Smooth muscle cell (in vitro differentiated cells): Measurements from ENCODE around the gene BHLHE40. TPM values are rescaled to one million over a fixed set of nuclear protein-coding genes. Genes with fewer than 3 reads are reported as not detected.

Source experiments
- DNase-seq: peaks from one replicate; lab custom pipeline; 2025; ENCODE audit not compliant: unreplicated experiment; lab: John Stamatoyannopoulos, UW
- H2AFZ ChIP-seq: fragments of 200-600 bp; sonication (generic); 2 replicates; pipeline ENCODE4 v1.6.0; 2016; ENCODE audit warnings: antibody characterized with exemption, low read depth, mild to moderate bottlenecking
- H3F3A ChIP-seq: fragments of 200-600 bp; sonication (generic); 2 replicates; pipeline ENCODE4 v1.6.0; 2017; ENCODE audit warnings: antibody characterized with exemption, low read depth
- H3K27ac ChIP-seq: fragments of 200-600 bp; sonication (generic); 2 replicates; pipeline ENCODE4 v1.5.1; 2016; ENCODE audit warnings: low read depth, mild to moderate bottlenecking
- H3K27me3 ChIP-seq: fragments of 200-600 bp; sonication (generic); 2 replicates; pipeline ENCODE4 v1.6.1; 2016; ENCODE audit warnings: low read depth, mild to moderate bottlenecking
- H3K36me3 ChIP-seq: fragments of 200-600 bp; sonication (generic); 2 replicates; pipeline ENCODE4 v1.5.1; 2016; ENCODE audit warnings: low read depth
- H3K4me1 ChIP-seq: fragments of 200-600 bp; sonication (generic); 2 replicates; pipeline ENCODE4 v1.5.1; 2016; ENCODE audit warnings: low read depth
- H3K4me2 ChIP-seq: fragments of 200-600 bp; sonication (generic); 2 replicates; pipeline ENCODE4 v1.6.0; 2016; ENCODE audit warnings: mild to moderate bottlenecking
- H3K4me3 ChIP-seq: fragments of 200-600 bp; sonication (generic); 2 replicates; pipeline ENCODE4 v1.5.1; 2016; ENCODE audit warnings: mild to moderate bottlenecking
- H3K79me2 ChIP-seq: fragments of 200-600 bp; sonication (generic); 2 replicates; pipeline ENCODE4 v1.6.0; 2016; ENCODE audit warnings: low read depth, mild to moderate bottlenecking
- H3K9ac ChIP-seq: fragments of 200-600 bp; sonication (generic); 2 replicates; pipeline ENCODE4 v1.6.0; 2016; ENCODE audit warnings: low read depth
- H3K9me3 ChIP-seq: fragments of 200-600 bp; sonication (generic); replicated peaks from 2 replicates; pipeline ENCODE4 v1.5.1; 2016; ENCODE audit warnings: low read depth
- H4K20me1 ChIP-seq: fragments of 200-600 bp; sonication (generic); 2 replicates; pipeline ENCODE4 v1.6.0; 2016; ENCODE audit warnings: low read depth
- WGBS: methylation state at CpG from one replicate; pipeline ENCODE4 v1.1.7; 2016; ENCODE audit warnings: low lambda C conversion rate; 5-methylcytosine and 5-hydroxymethylcytosine counted together
- polyA plus RNA-seq: library from polyadenylated mRNA; unstranded; fragments of >200 nt; fragmentation: Nextera tagmentation; extraction: Ambion mirVana; gene quantifications from 2 replicates; pipeline ENCODE4 v1.2.1, GENCODE V29; 2016
- total RNA-seq: library from RNA; depleted of rRNA; stranded (reverse); fragments of >200 nt; gene quantifications from 2 replicates; pipeline ENCODE4 v1.2.3, GENCODE V29; 2014
- TF ChIP-seq, protein P1 (sequence below): fragments of 200-600 bp; sonication (generic); IDR thresholded peaks from 2 replicates; pipeline ENCODE4 v1.5.1; 2017; ENCODE audit warnings: borderline replicate concordance, mild to moderate bottlenecking, antibody characterized with exemption; ENCODE audit not compliant: insufficient read depth, poor library complexity, severe bottlenecking

Gene BHLHE40
- total and polyA plus RNA-seq, 2 experiments from 2014 or later: 195 to 209 TPM

DNA sequence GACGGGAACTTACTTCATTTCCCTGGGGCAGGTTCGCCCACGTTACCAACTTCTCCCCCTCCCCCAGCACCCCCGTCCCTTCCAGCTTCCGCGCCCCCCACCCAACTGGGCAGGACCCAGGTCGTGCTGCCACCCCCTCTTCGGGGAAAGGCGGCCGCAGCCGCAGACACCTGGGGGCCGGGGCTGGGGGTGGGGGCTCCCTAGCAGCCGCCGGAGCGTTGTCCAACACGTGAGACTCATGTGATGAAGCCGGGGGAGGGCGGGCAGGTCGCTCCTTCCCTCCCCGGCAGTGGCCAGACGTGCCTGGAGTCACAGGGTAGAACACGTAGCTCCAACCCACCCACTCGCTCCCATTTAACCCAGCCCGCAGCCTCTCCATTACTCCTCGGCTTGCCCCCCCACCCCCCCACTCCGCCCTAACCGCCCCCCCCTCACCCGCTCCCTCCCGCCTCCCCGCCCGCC, 240 bp upstream of the BHLHE40 start:
- Histone ChIP-seq H3K4me1 (peaks cover 13% of the 10 kb centered on the region), H2AFZ (no peak overlapping the region), H3K4me2 (peak overlapping the region; percentile 88), H3F3A (peaks cover 47% of the 10 kb centered on the region), H4K20me1 (peaks cover 42% of the 10 kb centered on the region), H3K9ac (peak overlapping the region; percentile 95), H3K4me3 (peak overlapping the region; percentile 73), H3K27me3 (no peaks in the 10 kb centered on the region), H3K9me3 (no peaks in the 10 kb centered on the region), H3K79me2 (peaks cover 46% of the 10 kb centered on the region), H3K27ac (peak overlapping the region; percentile 99), H3K36me3 (peaks cover 3% of the 10 kb centered on the region)
- DNase-seq: peak; percentile 99
- 0% methylated on average over 5 of the region's 31 CpGs for whole genome bisulfite sequencing
- TF ChIP-seq, protein P1, sequence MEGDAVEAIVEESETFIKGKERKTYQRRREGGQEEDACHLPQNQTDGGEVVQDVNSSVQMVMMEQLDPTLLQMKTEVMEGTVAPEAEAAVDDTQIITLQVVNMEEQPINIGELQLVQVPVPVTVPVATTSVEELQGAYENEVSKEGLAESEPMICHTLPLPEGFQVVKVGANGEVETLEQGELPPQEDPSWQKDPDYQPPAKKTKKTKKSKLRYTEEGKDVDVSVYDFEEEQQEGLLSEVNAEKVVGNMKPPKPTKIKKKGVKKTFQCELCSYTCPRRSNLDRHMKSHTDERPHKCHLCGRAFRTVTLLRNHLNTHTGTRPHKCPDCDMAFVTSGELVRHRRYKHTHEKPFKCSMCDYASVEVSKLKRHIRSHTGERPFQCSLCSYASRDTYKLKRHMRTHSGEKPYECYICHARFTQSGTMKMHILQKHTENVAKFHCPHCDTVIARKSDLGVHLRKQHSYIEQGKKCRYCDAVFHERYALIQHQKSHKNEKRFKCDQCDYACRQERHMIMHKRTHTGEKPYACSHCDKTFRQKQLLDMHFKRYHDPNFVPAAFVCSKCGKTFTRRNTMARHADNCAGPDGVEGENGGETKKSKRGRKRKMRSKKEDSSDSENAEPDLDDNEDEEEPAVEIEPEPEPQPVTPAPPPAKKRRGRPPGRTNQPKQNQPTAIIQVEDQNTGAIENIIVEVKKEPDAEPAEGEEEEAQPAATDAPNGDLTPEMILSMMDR: no peak

DNA sequence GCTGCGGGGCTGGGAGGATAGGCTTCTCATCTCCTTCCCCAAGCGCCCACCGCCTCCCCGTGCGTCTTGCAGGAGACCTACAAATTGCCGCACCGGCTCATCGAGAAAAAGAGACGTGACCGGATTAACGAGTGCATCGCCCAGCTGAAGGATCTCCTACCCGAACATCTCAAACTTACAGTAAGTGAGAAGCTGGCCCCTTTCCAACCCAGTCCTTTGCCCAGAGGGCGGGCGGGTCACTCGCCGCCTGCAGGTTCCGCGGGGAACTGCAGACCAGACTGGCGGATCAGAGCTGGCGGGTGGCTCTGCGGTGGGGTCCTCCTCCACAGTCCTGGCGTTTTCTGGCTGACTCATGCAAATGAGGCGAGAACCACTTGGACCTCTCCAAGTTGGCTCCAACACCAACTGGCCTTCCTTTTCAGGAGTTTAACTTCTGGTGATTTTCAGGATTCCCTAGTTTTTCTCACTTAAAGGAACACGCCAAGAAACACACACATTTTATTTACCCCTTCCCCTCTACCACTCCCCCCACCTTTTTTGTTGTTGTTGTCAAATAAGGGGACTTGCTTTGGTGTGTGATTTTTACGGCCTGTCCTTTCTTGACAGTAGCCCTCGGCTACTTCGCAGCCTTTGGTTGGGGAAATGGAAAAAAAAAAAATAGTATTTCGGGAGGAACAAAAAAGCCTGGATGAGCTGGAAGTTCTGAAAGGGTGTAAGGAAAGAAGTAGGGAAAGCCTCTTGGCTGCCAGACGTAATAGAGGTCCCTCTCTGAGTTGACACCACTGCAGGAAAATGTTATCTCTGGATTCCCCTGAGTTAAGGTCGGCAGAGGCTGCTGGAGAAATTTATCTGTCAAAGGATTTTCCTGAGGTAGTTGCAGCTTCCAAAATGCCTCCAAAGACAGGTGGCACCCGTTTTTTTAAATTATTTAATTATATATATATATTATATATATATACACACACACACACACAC, 1.3 kb downstream of the BHLHE40 start:
- Histone ChIP-seq H2AFZ (no peak overlapping the region), H4K20me1 (peaks cover 48% of the 10 kb centered on the region), H3K9me3 (no peaks in the 10 kb centered on the region), H3K36me3 (peaks cover 3% of the 10 kb centered on the region), H3K79me2 (peaks cover 59% of the 10 kb centered on the region), H3K27me3 (no peaks in the 10 kb centered on the region), H3F3A (peaks cover 61% of the 10 kb centered on the region), H3K27ac (peak overlapping the region; percentile 99), H3K4me3 (peak overlapping the region; percentile 73), H3K4me2 (peak overlapping the region; percentile 99), H3K4me1 (peaks cover 26% of the 10 kb centered on the region), H3K9ac (peak overlapping the region; percentile 98)
- TF ChIP-seq, protein P1: peak; percentile 94
- WGBS: 4% methylated on average over 32 of the region's 32 CpGs
- peak; percentile 86 for DNase-seq

DNA sequence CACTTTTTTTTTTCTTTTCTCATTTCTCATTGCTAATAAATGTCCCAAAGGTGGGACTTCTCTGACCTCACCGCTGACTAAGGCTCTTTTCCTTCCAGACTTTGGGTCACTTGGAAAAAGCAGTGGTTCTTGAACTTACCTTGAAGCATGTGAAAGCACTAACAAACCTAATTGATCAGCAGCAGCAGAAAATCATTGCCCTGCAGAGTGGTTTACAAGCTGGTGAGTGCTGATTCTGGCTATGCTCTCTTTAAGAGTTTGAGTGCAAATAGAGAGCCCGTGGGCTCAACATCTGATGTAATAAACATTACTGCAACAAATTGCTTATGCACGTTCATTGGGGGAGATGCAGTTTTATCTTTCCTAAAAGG, 2.0 kb downstream of the BHLHE40 start:
- Histone ChIP-seq H4K20me1 (peaks cover 48% of the 10 kb centered on the region), H3K9me3 (no peaks in the 10 kb centered on the region), H2AFZ (no peak overlapping the region), H3K4me2 (peak overlapping the region; percentile 99), H3K27me3 (no peaks in the 10 kb centered on the region), H3K27ac (peak overlapping the region; percentile 99), H3K4me1 (peaks cover 25% of the 10 kb centered on the region), H3K79me2 (peaks cover 59% of the 10 kb centered on the region), H3K36me3 (peaks cover 3% of the 10 kb centered on the region), H3F3A (peaks cover 61% of the 10 kb centered on the region), H3K9ac (peak overlapping the region; percentile 98), H3K4me3 (peak overlapping the region; percentile 73)
- 13% methylated on average over 3 of the region's 3 CpGs for WGBS
- TF ChIP-seq, protein P1: no peak
- no peak for DNase-seq
